ENCODE data around the gene SLC18A3. TPM values are rescaled to one million over a fixed set of nuclear protein-coding genes. Genes with fewer than 3 reads are reported as not detected.

SLC18A3 gene
- total RNA-seq, 2 experiments from 2014 or later, result not detected

- no peaks in the 10 kb centered on the region for H3K4me1 Mint-ChIP-seq (ENCODE audit: low read depth)
- intact Hi-C loops (cut with DNase I, micrococcal nuclease), result loop anchor here in 1 of 2 experiments (10.0 kb wide), 2 partner anchors 194 to 626 kb away; no protein-coding TSS in a partner anchor
- H3K27ac Mint-ChIP-seq, result no peak overlapping the region
Observed at GRCh38 chr10:49598164-49598856, 11.8 kb upstream of the SLC18A3 start.

GRCh38 chr10:49598986-49599385 is 11.1 kb upstream of the SLC18A3 start:
- Histone ChIP-seq H3K4me3 (ENCODE audit: low read length) (no peak overlapping the region), H3K27ac (ENCODE audit: low read depth in 1 of 2, low read length in 2 of 2) (no peak overlapping the region), H3K9me3 (ENCODE audit: control insufficient read depth in 1 of 2, insufficient read depth in 1 of 2, low read length in 2 of 2) (no peaks in the 10 kb centered on the region), H3K4me1 (ENCODE audit: insufficient read depth, low read length) (no peaks in the 10 kb centered on the region), H3K27me3 (ENCODE audit: control insufficient read depth in 1 of 2, insufficient read depth in 2 of 2, low read length in 2 of 2) (peaks cover 8 to 17% of the 10 kb centered on the region in 2 experiments), H3K36me3 (ENCODE audit: insufficient read depth, low read length) (no peaks in the 10 kb centered on the region)
- Mint-ChIP-seq H3K4me3 (no peak overlapping the region), H3K27ac (no peak overlapping the region), H3K36me3 (ENCODE audit: low read depth) (no peaks in the 10 kb centered on the region), H3K4me1 (ENCODE audit: low read depth) (no peaks in the 10 kb centered on the region), H3K27me3 (peaks cover 64% of the 10 kb centered on the region), H3K9me3 (no peaks in the 10 kb centered on the region)
- DNase-seq, result no peak
- intact Hi-C loops (cut with DNase I, micrococcal nuclease), result loop anchor here in 1 of 2 experiments (10.0 kb wide), 2 partner anchors 194 to 626 kb away; no protein-coding TSS in a partner anchor
- ChIA-PET CTCF (no interaction called here), POLR2A (no interaction called here)
- ATAC-seq (ENCODE audit: poor library complexity), result no peak
- TF ChIP-seq CTCF (IDR thresholded peaks at IDR 0.05), result no peak

More at GRCh38 chr10:49598164-49598856, 11.8 kb upstream of the SLC18A3 start:
- no peak for TF ChIP-seq CTCF (IDR thresholded peaks at IDR 0.05)
- H3K36me3 ChIP-seq (ENCODE audit: insufficient read depth, low read length), result no peaks in the 10 kb centered on the region
- H3K27me3 ChIP-seq (ENCODE audit: control insufficient read depth in 1 of 2, insufficient read depth in 2 of 2, low read length in 2 of 2), result peaks cover 8 to 16% of the 10 kb centered on the region in 2 experiments
- H3K9me3 ChIP-seq (ENCODE audit: control insufficient read depth in 1 of 2, insufficient read depth in 1 of 2, low read length in 2 of 2), result no peaks in the 10 kb centered on the region
- no peak for DNase-seq
- H3K4me3 Mint-ChIP-seq, result no peak overlapping the region
- no peak overlapping the region for H3K4me3 ChIP-seq (ENCODE audit: low read length)
- CTCF ChIA-PET, result no interaction called here
- H3K4me1 ChIP-seq (ENCODE audit: insufficient read depth, low read length), result no peaks in the 10 kb centered on the region
- peaks cover 64% of the 10 kb centered on the region for H3K27me3 Mint-ChIP-seq
- no peak overlapping the region for H3K27ac ChIP-seq (ENCODE audit: low read depth in 1 of 2, low read length in 2 of 2)
- no peaks in the 10 kb centered on the region for H3K9me3 Mint-ChIP-seq
- POLR2A ChIA-PET, result no interaction called here
- no peak for ATAC-seq (ENCODE audit: poor library complexity)
- H3K36me3 Mint-ChIP-seq (ENCODE audit: low read depth), result no peaks in the 10 kb centered on the region

GRCh38 chr10:49599546-49599945 is 10.6 kb upstream of the SLC18A3 start:
- POLR2A ChIA-PET, result no interaction called here
- H3K36me3 ChIP-seq (ENCODE audit: insufficient read depth, low read length), result no peaks in the 10 kb centered on the region
- H3K36me3 Mint-ChIP-seq (ENCODE audit: low read depth), result no peaks in the 10 kb centered on the region
- CTCF ChIA-PET, result no interaction called here
- H3K27ac ChIP-seq (ENCODE audit: low read depth in 1 of 2, low read length in 2 of 2), result no peak overlapping the region
- DNase-seq, result no peak
- H3K4me3 ChIP-seq (ENCODE audit: low read length), result no peak overlapping the region
- intact Hi-C loops (cut with DNase I, micrococcal nuclease), result loop anchor here in 1 of 2 experiments (10.0 kb wide), 2 partner anchors 195 to 625 kb away; no protein-coding TSS in a partner anchor
- H3K27ac Mint-ChIP-seq, result no peak overlapping the region
- H3K4me1 ChIP-seq (ENCODE audit: insufficient read depth, low read length), result no peaks in the 10 kb centered on the region
- TF ChIP-seq CTCF (IDR thresholded peaks at IDR 0.05), result no peak
- no peak for ATAC-seq (ENCODE audit: poor library complexity)
- peaks cover 11 to 17% of the 10 kb centered on the region in 2 experiments for H3K27me3 ChIP-seq (ENCODE audit: control insufficient read depth in 1 of 2, insufficient read depth in 2 of 2, low read length in 2 of 2)
- peaks cover 66% of the 10 kb centered on the region for H3K27me3 Mint-ChIP-seq
- H3K4me3 Mint-ChIP-seq, result no peak overlapping the region
- H3K9me3 Mint-ChIP-seq, result no peaks in the 10 kb centered on the region
- H3K4me1 Mint-ChIP-seq (ENCODE audit: low read depth), result no peaks in the 10 kb centered on the region
- H3K9me3 ChIP-seq (ENCODE audit: control insufficient read depth in 1 of 2, insufficient read depth in 1 of 2, low read length in 2 of 2), result no peaks in the 10 kb centered on the region
